Hindlimb muscle (tissue), 1 donor: ENCODE measurements around the gene CDH4. TPM values are rescaled to one million over a fixed set of nuclear protein-coding genes. Genes with fewer than 3 reads are reported as not detected.

Experiments
- DNase-seq: peaks from one replicate; pipeline ENCODE4 v3.0.0-alpha.2; 2013
- polyA plus RNA-seq: library from polyadenylated mRNA; unstranded; fragments of 120-200 nt; gene quantifications from one replicate; pipeline ENCODE4 v1.2.1, GENCODE V29; 2013; ENCODE audit not compliant: insufficient read length

CDH4 gene
- polyA plus RNA-seq, 1 donor = 1.0 TPM

DNA sequence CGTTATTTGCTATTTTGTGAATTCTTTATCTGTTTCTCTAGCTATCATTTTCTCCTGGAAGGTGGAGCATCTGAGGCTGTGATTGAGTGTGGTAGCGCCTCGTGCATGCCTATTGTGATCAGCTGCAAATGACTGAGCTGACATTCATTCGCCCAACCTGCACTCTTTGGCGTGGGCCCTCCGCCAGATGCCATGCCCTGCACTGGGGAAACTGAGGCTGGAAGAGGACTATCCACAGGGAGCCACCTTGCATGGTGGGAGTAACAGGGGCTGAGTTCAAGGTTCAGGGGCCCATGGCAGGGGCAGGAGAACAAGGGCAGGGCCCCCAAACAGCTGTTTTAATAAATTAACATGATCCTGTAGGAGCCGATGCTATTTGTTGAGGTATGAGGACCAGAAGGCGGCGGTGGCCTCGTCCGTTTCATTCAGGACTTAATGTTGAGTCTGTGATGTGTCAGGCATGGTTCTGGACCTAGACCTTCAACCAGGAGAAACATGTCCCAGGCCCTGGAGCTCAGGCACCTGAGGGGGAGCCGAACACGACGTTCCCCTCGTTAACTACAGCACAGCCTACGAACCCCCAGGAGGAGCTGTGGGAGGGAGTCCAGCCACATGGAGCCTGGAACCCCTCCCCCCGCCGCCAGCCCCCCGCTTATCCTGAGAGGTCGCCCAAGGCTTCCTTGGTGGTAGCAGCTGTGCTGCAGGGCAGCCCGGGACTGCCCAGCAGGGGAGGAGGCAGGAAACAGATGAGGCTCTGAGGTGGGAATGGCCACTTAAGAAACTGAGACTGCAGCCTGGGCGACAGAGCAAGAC lies 242.9 kb downstream of the CDH4 start:
- no peak for DNase-seq

GRCh38 chr20:61497029-61497627 lies 245.1 kb downstream of the CDH4 start:
- DNase-seq = no peak

GRCh38 chr20:61499859-61500554 lies 247.9 kb downstream of the CDH4 start:
- DNase-seq = no peak

DNA sequence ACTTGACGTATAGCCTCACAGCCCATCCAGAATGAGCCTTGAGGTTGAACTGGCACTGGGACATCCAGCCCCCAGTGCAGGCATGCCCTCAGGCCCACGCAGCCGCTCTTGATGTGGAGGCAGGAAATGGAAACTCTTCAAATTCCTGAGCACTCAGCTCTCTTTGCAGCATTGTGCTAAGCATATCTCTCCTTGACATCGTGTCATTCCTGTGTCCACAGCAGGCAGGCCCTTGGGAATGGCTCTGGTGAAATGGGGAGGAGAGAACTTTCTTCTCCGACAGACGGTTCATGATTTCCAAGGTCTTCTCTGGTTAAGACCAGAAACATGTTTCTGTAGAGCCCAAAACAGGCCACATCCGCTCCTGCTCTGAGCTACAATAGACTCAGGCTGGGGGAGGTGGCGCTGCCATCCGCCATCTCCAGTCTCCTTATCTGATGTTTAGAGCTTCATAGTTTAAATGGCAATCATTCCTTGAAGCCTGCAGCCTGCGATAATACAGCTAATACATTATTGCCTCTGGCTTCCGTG lies 248.8 kb downstream of the CDH4 start:
- no peak for DNase-seq

GRCh38 chr20:61502433-61502832 lies 250.4 kb downstream of the CDH4 start:
- no peak for DNase-seq

- no peak for DNase-seq
These were observed 251.0 kb downstream of the CDH4 start for GRCh38 chr20:61503106-61503505.

- DNase-seq = no peak
These were observed 253.4 kb downstream of the CDH4 start for GRCh38 chr20:61505508-61505907.

- no peak for DNase-seq
These were observed 255.7 kb downstream of the CDH4 start for GRCh38 chr20:61507778-61508177.

- no peak for DNase-seq
These were observed 256.4 kb downstream of the CDH4 start for GRCh38 chr20:61508301-61509096.

- DNase-seq = no peak
These were observed 258.8 kb downstream of the CDH4 start for GRCh38 chr20:61510778-61511330.

DNA sequence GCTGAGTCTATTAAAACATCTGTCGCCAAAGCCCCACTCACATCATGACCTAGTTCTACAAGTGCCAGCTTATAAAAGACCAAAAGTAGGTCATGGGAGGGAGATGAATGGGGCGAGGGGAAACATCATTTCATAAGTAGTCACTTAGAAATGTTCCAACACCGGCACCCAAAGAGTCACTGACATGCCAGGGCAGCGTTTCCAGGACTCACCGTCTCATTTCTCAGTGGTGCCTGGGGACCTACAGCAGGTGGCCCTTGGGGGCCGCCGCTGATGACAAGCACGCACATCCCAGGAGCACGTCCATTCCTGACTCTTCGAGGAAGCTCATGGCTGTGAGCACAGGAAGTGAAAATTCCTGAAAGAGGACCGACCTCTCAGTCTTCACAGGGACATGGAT lies 260.4 kb downstream of the CDH4 start:
- no peak for DNase-seq

GRCh38 chr20:61513124-61514017 lies 261.3 kb downstream of the CDH4 start:
- DNase-seq = no peak

DNA sequence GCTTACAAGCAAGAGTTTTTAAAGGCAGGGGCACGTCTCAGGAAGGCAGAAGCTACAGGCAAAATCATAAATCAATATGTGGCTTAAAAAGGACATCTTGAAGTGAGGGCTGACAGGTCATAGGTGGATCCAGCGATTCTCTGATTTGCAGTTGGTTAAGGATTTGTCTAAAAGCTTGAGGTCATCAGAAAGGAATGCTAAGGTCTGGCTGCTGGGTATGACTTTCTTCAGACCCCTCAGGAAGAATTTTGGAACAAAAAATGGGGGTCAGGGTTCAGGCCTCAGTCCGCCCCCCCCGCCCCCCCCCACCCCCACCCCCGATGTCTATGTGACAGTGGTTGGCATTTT lies 261.9 kb downstream of the CDH4 start:
- DNase-seq = no peak

DNA sequence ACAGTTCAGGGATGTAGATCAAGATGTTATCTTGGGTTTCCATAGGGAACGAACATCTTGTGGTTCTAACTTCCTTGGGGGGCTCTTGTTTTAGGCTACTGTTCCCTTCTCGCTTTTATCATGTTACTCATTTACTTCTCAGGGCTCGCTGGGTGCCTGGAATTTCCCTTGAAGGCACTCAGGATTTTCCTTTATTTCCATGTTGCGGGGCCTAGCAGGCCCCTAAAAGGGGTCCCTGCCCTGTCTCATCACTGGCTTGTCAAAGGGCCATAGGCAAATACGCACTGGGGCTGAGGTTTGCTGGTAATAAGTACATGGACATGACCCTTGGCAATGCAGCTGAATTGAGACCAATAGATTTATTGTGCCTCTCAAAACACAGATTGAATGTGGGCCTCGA lies 262.3 kb downstream of the CDH4 start:
- no peak for DNase-seq

- DNase-seq = no peak
These were observed 262.9 kb downstream of the CDH4 start for GRCh38 chr20:61514805-61515505.

- no peak for DNase-seq
These were observed 263.9 kb downstream of the CDH4 start for GRCh38 chr20:61515922-61516321.

- no peak for DNase-seq
These were observed 264.5 kb downstream of the CDH4 start for GRCh38 chr20:61516346-61517208.

- DNase-seq = no peak
These were observed 265.4 kb downstream of the CDH4 start for GRCh38 chr20:61517419-61517818.

GRCh38 chr20:61518424-61518951 lies 266.4 kb downstream of the CDH4 start:
- DNase-seq = no peak
